Muscle layer of duodenum (tissue), 2 donors: ENCODE data around the gene FGD2.

Source experiments
- H3K27ac ChIP-seq: one replicate; pipeline ENCODE4 v1.7.0; 2013; ENCODE audit warnings: mild to moderate bottlenecking, low read length
- H3K27me3 ChIP-seq: one replicate; pipeline ENCODE4 v1.7.0; 2013; ENCODE audit warnings: low read depth, mild to moderate bottlenecking, control low read depth, low read length
- H3K36me3 ChIP-seq, 2 donors: one replicate each; pipeline ENCODE4 v1.7.0; 2013; ENCODE audit warnings: low read length in 2 of 2, control low read depth in 1 of 2, mild to moderate bottlenecking in 1 of 2; ENCODE audit not compliant: insufficient read depth in 2 of 2, control insufficient read depth in 1 of 2
- H3K4me1 ChIP-seq, 2 donors: one replicate each; pipeline ENCODE4 v1.7.0; 2013; ENCODE audit warnings: low read length in 2 of 2, mild to moderate bottlenecking in 2 of 2, control low read depth in 1 of 2, moderate library complexity in 1 of 2; ENCODE audit not compliant: insufficient read depth in 2 of 2, control insufficient read depth in 1 of 2
- H3K4me3 ChIP-seq, 2 donors: one replicate each; pipeline ENCODE4 v1.7.0; 2013; ENCODE audit warnings: low read length in 2 of 2, low read depth in 1 of 2, mild to moderate bottlenecking in 1 of 2
- H3K9me3 ChIP-seq, 2 donors: one replicate each; pipeline ENCODE4 v1.7.0; 2013; ENCODE audit warnings: low read length in 2 of 2, control low read depth in 1 of 2, mild to moderate bottlenecking in 1 of 2; ENCODE audit not compliant: control insufficient read depth in 1 of 2
- donor health status: healthy.

Gene FGD2

GRCh38 chr6:37025621-37026466 is 20.4 kb downstream of the FGD2 start:
- peaks cover 0 to 3% of the 10 kb centered on the region in 2 donors for H3K9me3 ChIP-seq
- no peaks in the 10 kb centered on the region for H3K4me1 ChIP-seq
- H3K27me3 ChIP-seq: no peaks in the 10 kb centered on the region
- H3K36me3 ChIP-seq: no peaks in the 10 kb centered on the region
- H3K27ac ChIP-seq: no peak overlapping the region
- no peak overlapping the region for H3K4me3 ChIP-seq

GRCh38 chr6:37027036-37027720 is 21.7 kb downstream of the FGD2 start:
- H3K36me3 ChIP-seq: no peaks in the 10 kb centered on the region
- peaks cover 0 to 3% of the 10 kb centered on the region in 2 donors for H3K9me3 ChIP-seq
- no peak overlapping the region for H3K4me3 ChIP-seq
- no peak overlapping the region for H3K27ac ChIP-seq
- H3K4me1 ChIP-seq: no peaks in the 10 kb centered on the region
- H3K27me3 ChIP-seq: no peaks in the 10 kb centered on the region

- no peak overlapping the region for H3K27ac ChIP-seq
These were observed 22.5 kb downstream of the FGD2 start for GRCh38 chr6:37027811-37028469.

GRCh38 chr6:37029249-37029971 is 24.0 kb downstream of the FGD2 start:
- peaks cover 0 to 3% of the 10 kb centered on the region in 2 donors for H3K9me3 ChIP-seq
- H3K4me1 ChIP-seq: no peaks in the 10 kb centered on the region
- H3K36me3 ChIP-seq: no peaks in the 10 kb centered on the region
- H3K27ac ChIP-seq: no peak overlapping the region
- H3K27me3 ChIP-seq: no peaks in the 10 kb centered on the region
- H3K4me3 ChIP-seq: no peak overlapping the region

More at GRCh38 chr6:37027811-37028469, 22.5 kb downstream of the FGD2 start:
- Histone ChIP-seq H3K27me3 (no peaks in the 10 kb centered on the region), H3K4me1 (no peaks in the 10 kb centered on the region), H3K36me3 (no peaks in the 10 kb centered on the region), H3K9me3 (peaks cover 0 to 3% of the 10 kb centered on the region in 2 donors), H3K4me3 (no peak overlapping the region)

- Histone ChIP-seq H3K4me3 (no peak overlapping the region), H3K27ac (no peak overlapping the region), H3K36me3 (no peaks in the 10 kb centered on the region)
These were observed 25.1 kb downstream of the FGD2 start for GRCh38 chr6:37030599-37030998.

GRCh38 chr6:37032239-37032638 is 26.8 kb downstream of the FGD2 start:
- no peaks in the 10 kb centered on the region for H3K4me1 ChIP-seq
- H3K9me3 ChIP-seq: peaks cover 0 to 3% of the 10 kb centered on the region in 2 donors
- H3K4me3 ChIP-seq: no peak overlapping the region
- no peak overlapping the region for H3K27ac ChIP-seq
- H3K36me3 ChIP-seq: no peaks in the 10 kb centered on the region
- H3K27me3 ChIP-seq: no peaks in the 10 kb centered on the region

More at GRCh38 chr6:37030599-37030998, 25.1 kb downstream of the FGD2 start:
- Histone ChIP-seq H3K9me3 (peaks cover 0 to 3% of the 10 kb centered on the region in 2 donors), H3K4me1 (no peaks in the 10 kb centered on the region), H3K27me3 (no peaks in the 10 kb centered on the region)

- H3K4me3 ChIP-seq: no peak overlapping the region
- H3K36me3 ChIP-seq: no peaks in the 10 kb centered on the region
- no peak overlapping the region for H3K27ac ChIP-seq
- no peaks in the 10 kb centered on the region for H3K27me3 ChIP-seq
- H3K4me1 ChIP-seq: no peaks in the 10 kb centered on the region
- H3K9me3 ChIP-seq: peaks cover 0 to 3% of the 10 kb centered on the region in 2 donors
These were observed 27.8 kb downstream of the FGD2 start for GRCh38 chr6:37033255-37033654.

GRCh38 chr6:37033819-37034795 is 28.7 kb downstream of the FGD2 start:
- peaks cover 0 to 3% of the 10 kb centered on the region in 2 donors for H3K9me3 ChIP-seq
- no peaks in the 10 kb centered on the region for H3K27me3 ChIP-seq
- H3K27ac ChIP-seq: no peak overlapping the region
- no peaks in the 10 kb centered on the region for H3K36me3 ChIP-seq
- H3K4me3 ChIP-seq: no peak overlapping the region
- H3K4me1 ChIP-seq: no peaks in the 10 kb centered on the region

- Histone ChIP-seq H3K4me3 (no peak overlapping the region), H3K27me3 (no peaks in the 10 kb centered on the region), H3K9me3 (no peaks in the 10 kb centered on the region), H3K36me3 (no peaks in the 10 kb centered on the region), H3K27ac (no peak overlapping the region), H3K4me1 (no peaks in the 10 kb centered on the region)
These were observed 30.7 kb downstream of the FGD2 start for GRCh38 chr6:37036146-37036545.
